GM21529 (cell line): ENCODE measurements around the gene TECPR1.

Source experiments
- ATAC-seq: cut with Tn5 transposase; IDR thresholded peaks from one replicate; pipeline ENCODE4 v1.9.1; 2021; ENCODE audit not compliant: unreplicated experiment

Gene TECPR1

GRCh38 chr7:98168904-98169621, 83.0 kb downstream of the TECPR1 start:
- ATAC-seq, result no peak

- ATAC-seq, result peak; percentile 74
These were observed 83.7 kb downstream of the TECPR1 start for GRCh38 chr7:98168181-98168903.

- no peak for ATAC-seq
These were observed 84.4 kb downstream of the TECPR1 start for GRCh38 chr7:98167653-98168052.

GRCh38 chr7:98166668-98166970, 85.4 kb downstream of the TECPR1 start:
- no peak for ATAC-seq

GRCh38 chr7:98165827-98166667, 86.0 kb downstream of the TECPR1 start:
- peak; percentile 69 for ATAC-seq
